Frontal cortex (tissue), 4 donors: Measurements from ENCODE around the gene MED15. TPM values are rescaled to one million over a fixed set of nuclear protein-coding genes. Genes with fewer than 3 reads are reported as not detected.
"Not testable (repeated sequence)": the region's sequence is repeated elsewhere in the genome, so short reads cannot be mapped to it uniquely, and the experiment has no call there.

Source experiments
- DNase-seq, 2 donors: peaks; one replicate each; pipeline ENCODE4 v3.0.0; 2012; ENCODE audit warnings: low spot score in 2 of 2
- FAIRE-seq: peaks from 2 replicates; lab custom pipeline; 2012; peaks lifted over from hg19 to GRCh38; lab: Jason Lieb, UNC
- total RNA-seq: library from RNA; depleted of rRNA; stranded (reverse); fragments of >200 nt; gene quantifications from one replicate; pipeline ENCODE4 v1.2.3, GENCODE V29; 2014
- donor health status: control.
- donor health status: control.
- donor health status: control.

The MED15 gene, protein sequence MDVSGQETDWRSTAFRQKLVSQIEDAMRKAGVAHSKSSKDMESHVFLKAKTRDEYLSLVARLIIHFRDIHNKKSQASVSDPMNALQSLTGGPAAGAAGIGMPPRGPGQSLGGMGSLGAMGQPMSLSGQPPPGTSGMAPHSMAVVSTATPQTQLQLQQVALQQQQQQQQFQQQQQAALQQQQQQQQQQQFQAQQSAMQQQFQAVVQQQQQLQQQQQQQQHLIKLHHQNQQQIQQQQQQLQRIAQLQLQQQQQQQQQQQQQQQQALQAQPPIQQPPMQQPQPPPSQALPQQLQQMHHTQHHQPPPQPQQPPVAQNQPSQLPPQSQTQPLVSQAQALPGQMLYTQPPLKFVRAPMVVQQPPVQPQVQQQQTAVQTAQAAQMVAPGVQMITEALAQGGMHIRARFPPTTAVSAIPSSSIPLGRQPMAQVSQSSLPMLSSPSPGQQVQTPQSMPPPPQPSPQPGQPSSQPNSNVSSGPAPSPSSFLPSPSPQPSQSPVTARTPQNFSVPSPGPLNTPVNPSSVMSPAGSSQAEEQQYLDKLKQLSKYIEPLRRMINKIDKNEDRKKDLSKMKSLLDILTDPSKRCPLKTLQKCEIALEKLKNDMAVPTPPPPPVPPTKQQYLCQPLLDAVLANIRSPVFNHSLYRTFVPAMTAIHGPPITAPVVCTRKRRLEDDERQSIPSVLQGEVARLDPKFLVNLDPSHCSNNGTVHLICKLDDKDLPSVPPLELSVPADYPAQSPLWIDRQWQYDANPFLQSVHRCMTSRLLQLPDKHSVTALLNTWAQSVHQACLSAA
- total RNA-seq, result 13.0 TPM

DNA sequence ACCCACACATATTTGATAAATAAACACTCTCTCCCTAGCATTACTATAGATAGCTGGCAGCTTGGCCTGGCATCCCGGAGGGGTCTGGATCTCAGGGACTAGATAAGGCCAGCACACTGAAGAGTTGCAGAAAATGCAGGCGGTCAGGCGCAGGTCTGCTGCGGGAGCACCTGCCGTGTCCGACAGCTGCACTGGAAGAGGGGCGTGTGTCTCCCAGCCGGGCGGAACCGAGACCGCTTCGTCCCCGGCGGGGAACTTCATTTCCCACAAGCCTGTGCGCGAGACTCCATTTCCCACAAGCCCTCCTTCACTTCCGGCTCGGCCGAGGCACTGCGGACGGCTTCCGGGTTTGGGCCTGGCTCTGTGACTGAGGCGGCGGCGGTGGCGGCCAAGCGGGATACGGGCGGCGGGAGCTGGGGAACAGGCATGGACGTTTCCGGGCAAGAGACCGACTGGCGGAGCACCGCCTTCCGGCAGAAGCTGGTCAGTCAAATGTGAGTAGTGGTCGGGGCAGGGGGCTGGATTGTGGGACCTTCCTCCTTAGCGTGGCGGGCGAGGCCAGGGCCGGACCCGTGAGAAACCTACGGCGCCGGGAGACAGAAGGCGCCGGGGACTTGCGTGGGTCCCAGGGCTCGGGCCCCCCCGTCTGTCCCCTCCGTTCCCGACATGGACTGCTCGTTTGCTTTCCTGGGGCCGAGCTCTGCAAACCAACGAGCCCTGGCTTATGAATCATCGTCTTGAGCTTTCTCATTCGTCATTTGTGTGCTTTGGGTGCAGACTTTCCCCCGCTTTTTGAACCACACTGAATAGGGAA is at the start of gene MED15:
TSS of gene MED15 (plus strand) at position 358 of the 814 bp plus-strand sequence. CDS start at position 427, 69 bp downstream.
- FAIRE-seq, result no peak
- peak; percentile 73 to 83 for DNase-seq

DNA sequence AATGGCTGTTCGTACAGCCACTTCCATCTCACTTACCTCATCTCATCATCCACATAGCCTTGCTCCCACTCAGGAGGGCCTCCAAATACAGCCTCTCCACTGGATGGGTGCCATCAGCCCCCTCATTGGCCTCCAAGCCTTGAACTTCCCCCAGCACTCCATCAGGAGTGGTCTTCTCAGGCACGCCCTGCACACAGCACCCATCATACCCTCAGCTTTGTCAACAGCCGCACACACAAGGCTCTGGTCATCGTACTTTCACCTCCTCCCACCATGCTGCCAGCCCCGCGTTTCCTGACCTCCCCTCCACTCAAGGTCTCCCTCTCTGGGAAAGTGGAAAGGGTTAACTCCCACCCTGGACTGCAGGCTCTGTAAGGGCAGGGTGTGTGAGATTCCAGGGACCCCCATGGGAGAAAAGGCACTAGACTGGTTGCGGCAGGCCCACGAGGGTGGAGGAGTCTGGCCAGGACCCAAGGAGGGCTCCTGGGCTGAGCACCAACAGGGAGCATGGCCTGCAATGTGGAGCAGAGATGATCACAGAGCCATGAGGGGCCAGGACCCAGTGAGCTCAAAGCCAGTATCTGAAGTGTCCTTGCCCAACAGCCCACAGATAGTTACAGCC is 48.8 kb upstream of the MED15 start:
- DNase-seq (no peak), FAIRE-seq (no peak)

DNA sequence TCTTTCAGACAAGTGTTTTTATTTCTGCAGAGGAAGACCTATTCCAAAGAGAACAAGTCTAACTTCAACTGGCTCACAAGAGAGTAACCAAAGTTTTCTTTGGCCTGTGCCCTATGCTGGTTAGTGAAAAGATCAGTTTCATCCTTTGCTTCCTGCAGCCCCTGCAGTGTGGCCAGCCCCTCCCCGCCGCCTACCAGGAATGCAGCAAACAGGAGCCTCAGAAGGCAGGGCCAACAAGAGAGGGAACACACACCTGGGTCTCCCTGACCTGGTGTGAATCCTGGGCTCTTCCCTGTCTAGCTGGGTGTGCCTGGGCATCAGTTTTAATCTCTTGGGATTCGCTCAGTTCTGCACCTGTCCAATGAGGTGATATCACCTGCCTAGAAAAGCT is 48.3 kb upstream of the MED15 start:
- DNase-seq, result no peak
- FAIRE-seq, result no peak

DNA sequence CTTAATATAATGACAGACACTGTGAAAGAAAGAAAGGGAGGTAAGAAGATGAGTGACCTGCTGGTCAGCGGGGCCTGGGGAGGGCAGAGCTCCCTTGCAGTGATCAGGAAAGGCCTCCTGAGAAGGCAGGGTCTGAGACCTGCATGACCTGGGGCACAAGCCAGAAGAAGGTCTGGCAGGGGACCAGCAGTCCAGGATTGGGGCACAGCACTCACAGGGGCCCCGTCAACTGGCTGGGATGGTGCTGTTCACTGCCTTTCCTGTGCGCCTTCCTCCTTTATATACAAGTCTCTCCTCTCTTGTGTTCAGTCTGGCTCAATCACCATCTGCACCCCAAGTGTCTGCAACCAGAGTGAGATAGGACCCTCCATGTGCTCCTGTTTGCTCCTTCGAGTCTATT is 47.5 kb upstream of the MED15 start:
- FAIRE-seq, result no peak
- DNase-seq, result no peak

DNA sequence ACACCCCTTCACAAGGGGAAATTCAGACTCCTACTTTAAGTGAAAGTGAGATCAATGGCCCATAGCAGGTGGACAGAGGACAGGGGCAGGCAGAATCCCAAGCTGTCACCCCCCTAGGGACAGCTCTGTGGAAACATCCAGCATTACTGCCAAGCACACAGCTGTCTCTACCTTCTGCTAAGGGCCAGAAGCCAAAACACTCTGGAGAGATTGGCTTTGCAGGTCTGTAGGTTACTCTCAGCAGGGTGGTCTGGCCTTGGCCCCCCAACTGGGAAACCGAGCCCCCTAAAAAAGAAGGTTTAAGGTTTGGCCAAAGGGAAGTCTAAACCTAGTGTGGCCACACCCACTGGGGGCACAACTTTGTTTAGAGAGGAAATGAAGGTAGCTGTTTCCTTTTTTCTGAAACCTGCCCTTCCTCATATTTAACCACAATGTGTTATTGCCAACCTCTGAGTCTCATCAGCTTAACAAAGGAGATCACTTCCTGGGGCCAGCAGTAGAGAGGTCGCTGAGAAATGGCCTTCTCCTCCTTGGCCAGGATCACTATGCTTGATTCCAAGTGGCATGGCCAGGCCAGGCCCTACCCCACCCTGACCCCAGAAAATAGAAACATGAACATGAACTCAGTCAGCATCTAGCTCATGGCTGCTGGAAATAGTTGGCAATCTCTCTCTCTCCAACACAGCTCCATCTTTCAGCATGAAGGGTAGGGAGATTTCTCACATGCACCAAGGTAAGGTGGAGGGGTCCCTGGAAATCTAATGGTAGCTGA is 43.9 kb upstream of the MED15 start:
- no peak for FAIRE-seq
- DNase-seq, result no peak

DNA sequence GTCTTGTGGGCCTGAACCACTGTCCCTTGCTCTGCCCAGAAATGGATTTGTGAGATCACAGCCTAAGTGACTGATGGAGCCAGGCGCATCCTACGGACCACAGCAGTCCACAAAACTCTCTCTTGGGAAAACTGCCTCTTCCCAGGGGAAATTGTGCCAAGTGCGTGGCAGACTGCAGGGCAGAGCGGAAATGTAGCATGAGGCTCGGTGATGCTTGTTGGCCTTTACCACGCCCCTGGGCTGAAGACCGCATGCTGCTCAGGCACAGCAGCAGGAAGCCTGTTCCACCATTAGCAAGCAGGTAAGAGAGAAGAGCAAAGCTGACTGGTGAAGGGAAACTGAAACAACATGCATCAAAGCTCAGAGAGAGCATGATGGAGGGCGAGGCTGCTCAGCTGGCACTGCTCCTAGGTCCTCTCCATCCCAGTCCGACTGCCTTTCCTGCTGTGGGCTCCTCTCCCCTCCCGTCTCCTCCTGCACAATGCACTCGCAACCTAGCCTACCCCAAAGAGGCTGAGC is 43.3 kb upstream of the MED15 start:
- no peak for FAIRE-seq

DNA sequence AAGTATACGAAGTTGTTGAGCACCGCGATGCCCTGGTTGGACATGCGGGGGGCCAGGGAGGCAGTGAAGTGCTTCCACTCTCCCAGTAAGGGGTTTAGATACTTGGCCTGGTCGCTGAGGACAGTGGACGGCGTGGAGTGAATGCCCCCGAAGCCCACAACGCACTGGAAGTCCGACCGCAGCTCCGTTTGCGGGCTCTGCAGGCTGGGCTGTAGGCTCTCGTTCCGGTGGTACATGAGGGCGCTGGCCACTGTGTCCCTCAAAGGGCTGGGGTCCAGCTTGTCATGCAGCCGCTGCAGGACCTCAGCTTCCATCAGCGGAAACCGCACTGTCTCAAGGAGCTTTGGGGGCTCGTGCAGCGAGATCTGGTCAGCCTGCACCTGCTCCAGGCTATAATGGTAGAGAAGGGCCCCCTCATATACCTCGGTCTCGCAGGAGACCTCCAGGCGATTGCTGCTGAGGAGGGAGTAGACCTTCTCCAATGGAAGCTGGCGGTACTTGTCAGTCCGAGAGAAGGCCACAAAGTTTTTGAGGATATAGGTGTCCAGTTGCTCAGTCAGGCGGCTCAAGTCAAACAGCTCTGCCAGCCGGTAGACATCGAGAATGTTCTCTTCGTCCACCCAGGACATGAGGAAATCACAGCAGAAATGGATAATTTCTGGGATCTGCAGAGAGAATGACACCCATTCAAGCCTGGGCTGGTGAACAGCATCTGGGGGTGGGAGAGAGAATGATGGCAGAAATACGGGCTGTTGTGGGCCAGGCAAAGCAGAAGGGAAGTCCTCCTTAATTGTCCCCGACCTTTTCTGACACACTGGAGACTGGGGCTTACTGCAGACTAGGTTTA is 42.3 kb upstream of the MED15 start:
- FAIRE-seq (no peak), DNase-seq (no peak)

More for the DNA sequence above, 43.3 kb upstream of the MED15 start:
- no peak for DNase-seq

DNA sequence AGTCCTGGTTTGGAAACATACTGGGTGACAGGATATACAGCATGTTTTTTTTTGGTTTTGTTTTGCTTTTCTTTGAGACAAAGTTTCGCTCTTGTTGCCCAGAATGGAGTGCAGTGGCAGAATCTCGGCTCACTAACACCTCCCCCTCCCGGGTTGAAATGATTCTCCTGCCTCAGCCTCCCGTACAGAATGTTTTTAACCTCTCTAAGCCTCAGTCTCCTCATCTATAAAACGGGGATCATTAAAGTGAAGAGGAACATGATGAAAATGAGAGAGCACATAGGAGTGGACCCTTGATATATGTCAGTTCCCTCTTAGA is 41.7 kb upstream of the MED15 start:
- FAIRE-seq (no peak), DNase-seq (no peak)

DNA sequence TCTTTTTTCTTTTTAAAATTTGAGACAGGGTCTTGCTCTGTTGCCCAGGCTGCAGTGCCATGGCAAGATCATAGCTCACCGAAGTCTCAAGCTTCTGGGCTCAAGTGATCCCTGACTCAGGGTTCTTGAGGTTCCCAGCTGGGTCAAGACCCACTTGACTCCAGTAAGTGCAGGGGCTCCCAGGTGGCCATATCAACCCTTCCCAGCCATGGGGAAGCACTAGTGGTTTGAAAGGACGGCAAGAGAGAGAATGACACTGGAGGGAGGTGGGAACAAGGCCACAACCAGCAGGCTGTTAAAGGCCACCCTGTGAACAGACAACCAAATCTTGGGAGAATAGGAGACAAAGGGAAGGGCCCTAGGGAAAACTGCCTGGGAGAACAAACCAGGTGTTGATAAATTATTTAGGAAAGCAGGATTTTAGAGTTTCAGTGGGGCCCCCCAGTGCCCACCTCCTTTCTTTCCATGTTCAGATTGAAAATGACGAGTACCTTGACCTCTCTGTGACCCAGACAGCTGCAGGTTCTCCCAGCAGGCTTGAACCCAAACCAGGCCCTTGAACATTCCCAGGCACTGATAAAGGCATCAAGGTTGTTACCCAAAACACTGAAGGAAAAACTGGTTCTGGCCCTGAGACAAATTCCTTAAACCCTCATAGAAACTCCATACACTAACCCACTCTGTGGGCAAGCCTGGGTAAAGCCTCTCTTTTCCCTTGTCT is 40.6 kb upstream of the MED15 start:
- FAIRE-seq (no peak), DNase-seq (no peak)

DNA sequence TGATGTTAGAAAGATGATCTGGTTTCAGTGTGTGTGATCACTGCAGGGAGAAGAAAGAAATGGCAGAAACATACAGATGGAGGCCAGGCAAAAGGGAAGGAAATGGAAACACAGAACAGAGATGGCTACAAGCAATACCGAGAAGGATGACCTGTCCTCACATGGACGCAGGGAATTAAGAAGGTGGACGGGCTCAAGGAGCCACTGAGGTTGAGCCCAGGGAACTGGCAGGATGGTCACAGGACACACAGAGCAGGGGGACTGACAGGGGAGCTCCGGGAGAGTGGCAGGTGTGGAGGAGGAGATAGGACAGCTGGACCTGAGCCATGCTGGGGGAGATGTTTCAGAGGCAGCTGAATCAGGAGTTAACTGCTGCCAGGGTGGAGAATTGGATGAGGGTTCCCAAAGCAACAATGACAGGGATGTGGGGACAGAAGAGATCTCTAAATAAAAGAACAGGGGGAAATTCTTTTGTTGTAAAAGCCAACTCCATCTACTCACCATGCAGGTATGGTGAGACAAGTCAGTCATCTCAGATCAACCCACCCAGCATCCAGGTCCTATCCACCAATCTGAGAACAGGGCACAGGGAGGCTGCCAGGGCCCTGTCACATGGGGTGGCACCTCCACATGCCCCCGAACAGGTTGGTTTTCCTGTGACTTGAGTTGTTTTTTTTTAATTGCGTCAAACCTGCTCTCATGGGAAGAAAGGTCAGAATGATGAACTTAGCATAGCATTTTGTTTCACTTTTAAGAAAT is 38.1 kb upstream of the MED15 start:
- no peak for FAIRE-seq
- DNase-seq, result no peak

DNA sequence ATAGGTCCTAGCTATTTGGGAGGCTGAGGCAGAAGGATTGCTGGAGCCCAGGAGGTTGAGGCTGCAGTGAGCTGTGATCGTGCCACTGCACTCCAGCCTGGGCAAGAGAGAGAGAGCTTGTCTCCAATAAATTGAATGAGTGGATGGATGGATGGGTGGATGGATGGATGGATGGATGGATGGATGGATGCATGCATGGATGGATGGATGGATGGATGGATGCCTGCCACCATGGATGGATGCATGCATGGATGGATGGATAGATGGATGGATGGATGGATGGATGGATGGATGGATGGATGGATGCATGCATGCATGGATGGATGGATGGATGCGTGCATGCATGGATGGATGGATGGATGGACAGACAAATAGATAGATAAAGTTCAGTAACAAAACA is 36.9 kb upstream of the MED15 start:
- not testable (repeated sequence) for DNase-seq, FAIRE-seq

DNA sequence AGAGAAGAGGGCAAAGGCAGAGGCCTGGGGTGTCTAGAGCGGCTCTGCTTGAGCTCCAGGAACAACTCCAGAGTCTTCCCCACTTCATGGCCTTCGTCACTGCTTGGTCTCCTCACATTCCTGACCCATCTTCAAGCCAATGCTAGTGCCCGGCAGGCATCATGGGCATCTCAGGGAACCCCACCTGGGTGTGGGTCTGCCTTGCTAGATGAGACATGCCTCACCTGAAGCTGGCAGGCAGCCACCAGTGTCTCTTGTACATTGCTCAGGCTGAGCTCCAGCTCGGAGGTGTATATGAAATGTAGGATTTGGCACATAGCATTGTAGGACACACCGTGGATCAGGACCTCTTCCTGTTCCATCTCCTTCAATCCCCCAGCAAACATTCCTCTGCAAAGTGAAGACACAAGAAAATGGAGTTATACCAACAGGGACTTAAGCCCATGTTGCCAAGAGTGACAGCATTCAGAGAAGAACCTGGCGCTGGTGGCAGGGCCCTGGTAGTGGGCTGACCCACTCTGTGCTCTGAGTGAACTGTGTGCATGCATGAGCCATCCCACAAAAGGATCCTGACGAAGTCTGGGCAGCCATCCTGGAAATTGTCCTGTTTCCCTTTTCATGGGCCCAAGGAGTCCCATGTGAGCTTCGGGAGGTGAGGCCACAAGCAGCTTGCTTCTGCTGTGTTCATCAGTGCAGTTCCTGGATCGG is 36.1 kb upstream of the MED15 start:
- no peak for FAIRE-seq

DNA sequence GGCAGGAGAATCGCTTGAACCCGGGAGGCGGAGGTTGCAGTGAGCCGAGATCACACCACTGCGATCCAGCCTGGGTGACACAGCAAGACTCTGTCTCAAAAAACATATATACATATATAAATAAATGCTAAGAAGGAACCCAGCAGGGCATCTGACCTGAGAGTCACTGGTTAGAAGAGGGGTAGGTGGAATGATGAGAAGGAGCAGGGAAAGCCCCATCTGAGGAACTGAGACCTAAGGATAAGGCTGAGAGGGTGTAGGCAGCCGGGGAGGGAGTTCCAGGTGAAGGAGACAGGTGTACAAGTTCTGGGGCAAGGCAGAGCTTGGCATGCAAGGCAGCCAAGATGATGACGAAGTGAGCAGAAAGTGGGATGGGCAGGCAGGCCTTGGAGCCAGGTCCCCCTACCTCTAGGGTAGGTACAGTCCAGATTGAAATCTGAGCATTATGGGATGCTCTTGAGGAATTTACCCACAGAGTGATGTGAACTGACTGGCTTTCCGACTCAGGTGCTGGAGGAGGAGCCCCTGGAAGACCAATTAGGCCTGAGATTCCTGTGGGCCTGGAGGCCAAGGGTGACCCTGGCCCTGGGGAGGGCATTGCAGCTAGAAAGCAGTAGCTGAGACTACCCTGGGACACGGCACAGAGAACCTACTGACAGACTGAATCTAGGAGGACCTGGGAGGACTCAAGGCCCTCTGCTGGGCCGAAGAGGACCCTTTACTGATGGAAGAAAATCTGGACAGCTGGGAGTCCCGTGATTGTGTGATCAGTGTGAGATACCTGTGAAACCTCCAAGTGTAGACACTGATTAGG is 34.6 kb upstream of the MED15 start:
- DNase-seq, result no peak
- no peak for FAIRE-seq

More for the DNA sequence above, 36.1 kb upstream of the MED15 start:
- DNase-seq, result no peak

DNA sequence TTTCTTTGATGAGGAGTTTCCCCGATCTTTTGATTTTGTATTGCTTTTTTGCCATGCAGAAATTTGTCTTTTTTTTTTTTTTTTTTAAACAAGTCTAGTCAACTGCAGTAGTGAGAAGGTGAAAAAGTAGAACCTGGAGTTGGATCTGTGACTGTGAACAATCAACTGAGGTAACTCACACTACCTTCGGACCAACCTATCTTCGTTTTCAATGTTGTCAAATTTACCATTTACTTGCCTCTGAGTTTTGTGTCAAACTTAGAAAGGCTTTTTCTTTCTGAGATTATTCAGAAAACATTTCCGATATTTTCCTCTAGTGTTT is 32.3 kb upstream of the MED15 start:
- FAIRE-seq, result no peak
- DNase-seq, result no peak

DNA sequence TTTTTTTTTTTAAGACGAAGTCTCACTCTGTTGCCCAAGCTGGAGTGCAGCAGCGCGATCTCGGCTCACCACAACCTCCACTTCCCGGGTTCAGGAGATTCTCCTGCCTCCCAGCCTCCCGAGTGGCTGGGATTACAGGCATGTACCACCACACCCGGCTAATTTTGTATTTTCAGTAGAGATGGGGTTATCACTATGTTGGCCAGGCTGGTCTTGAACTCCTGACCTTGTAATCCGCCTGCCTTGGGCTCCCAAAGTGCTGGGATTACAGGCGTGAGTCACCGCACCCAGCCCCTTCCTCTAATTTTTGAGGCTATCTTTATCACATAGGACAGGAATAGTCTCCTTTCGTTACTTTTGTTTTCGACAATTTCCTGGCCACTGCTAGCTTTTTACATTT is 31.8 kb upstream of the MED15 start:
- not testable (repeated sequence) for FAIRE-seq, DNase-seq
